Right lobe of liver (tissue), 4 donors: ENCODE data around the gene GPR25.

Experiments
- POLR2A ChIP-seq: fragments of 450-650 bp; IDR thresholded peaks from one replicate; pipeline ENCODE4 v1.6.1; 2017; ENCODE audit warnings: antibody characterized with exemption, mild to moderate bottlenecking
- TF ChIP-seq, protein P1 (sequence below), 4 donors: fragments of 200-600 bp in 3 of 4; fragments of 450-650 bp in 1 of 4; IDR thresholded peaks; one replicate each; pipeline versions ENCODE4 v1.5.1 to v1.8.0; 2016 to 2022; ENCODE audit warnings: antibody characterized with exemption in 4 of 4, mild to moderate bottlenecking in 2 of 4
- donor health status: DM: no; HTN: no; CAD: no.
- donor health status: DM: no; HTN: no; CAD: no.
- donor health status: DM: no; HTN: yes; CAD: no.

DNA sequence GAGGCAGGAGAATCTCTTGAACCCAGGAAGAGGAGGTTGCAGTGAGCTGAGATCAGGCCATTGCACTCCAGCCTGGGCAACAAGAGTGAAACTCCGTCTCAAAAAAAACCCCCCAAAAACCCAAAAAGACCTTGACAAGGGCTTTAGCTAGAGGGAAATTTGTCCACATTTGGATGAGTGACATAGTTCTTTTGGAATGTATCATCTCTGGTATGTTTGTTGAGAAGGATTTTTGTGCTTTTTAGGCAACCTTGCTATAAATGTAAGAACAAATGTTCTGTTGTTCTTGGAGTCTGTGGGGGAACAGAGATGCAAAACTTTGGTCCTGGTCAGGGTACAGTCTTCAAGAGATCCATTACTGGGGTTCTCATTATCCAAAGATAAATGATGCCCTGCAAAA lies 50.8 kb downstream of the GPR25 start:
- TF ChIP-seq POLR2A = no peak
- TF ChIP-seq, protein P1, sequence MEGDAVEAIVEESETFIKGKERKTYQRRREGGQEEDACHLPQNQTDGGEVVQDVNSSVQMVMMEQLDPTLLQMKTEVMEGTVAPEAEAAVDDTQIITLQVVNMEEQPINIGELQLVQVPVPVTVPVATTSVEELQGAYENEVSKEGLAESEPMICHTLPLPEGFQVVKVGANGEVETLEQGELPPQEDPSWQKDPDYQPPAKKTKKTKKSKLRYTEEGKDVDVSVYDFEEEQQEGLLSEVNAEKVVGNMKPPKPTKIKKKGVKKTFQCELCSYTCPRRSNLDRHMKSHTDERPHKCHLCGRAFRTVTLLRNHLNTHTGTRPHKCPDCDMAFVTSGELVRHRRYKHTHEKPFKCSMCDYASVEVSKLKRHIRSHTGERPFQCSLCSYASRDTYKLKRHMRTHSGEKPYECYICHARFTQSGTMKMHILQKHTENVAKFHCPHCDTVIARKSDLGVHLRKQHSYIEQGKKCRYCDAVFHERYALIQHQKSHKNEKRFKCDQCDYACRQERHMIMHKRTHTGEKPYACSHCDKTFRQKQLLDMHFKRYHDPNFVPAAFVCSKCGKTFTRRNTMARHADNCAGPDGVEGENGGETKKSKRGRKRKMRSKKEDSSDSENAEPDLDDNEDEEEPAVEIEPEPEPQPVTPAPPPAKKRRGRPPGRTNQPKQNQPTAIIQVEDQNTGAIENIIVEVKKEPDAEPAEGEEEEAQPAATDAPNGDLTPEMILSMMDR (IDR thresholded peaks at IDR 0.05) = no peak
